HL-60/S4 treated with retinoic acid at 250 ng/mL for 4 days and 3 days (cell line): ENCODE data around the gene ESYT3.

Experiments
- in situ Hi-C: fragments of 300-500 bp; cut with MboI; formaldehyde crosslinking; loops from 2 replicates; pipeline ENCODE4 v1.7.0; 2022; ENCODE audit warnings: low sequenced_read_pairs

ESYT3 gene, protein sequence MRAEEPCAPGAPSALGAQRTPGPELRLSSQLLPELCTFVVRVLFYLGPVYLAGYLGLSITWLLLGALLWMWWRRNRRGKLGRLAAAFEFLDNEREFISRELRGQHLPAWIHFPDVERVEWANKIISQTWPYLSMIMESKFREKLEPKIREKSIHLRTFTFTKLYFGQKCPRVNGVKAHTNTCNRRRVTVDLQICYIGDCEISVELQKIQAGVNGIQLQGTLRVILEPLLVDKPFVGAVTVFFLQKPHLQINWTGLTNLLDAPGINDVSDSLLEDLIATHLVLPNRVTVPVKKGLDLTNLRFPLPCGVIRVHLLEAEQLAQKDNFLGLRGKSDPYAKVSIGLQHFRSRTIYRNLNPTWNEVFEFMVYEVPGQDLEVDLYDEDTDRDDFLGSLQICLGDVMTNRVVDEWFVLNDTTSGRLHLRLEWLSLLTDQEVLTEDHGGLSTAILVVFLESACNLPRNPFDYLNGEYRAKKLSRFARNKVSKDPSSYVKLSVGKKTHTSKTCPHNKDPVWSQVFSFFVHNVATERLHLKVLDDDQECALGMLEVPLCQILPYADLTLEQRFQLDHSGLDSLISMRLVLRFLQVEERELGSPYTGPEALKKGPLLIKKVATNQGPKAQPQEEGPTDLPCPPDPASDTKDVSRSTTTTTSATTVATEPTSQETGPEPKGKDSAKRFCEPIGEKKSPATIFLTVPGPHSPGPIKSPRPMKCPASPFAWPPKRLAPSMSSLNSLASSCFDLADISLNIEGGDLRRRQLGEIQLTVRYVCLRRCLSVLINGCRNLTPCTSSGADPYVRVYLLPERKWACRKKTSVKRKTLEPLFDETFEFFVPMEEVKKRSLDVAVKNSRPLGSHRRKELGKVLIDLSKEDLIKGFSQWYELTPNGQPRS

DNA sequence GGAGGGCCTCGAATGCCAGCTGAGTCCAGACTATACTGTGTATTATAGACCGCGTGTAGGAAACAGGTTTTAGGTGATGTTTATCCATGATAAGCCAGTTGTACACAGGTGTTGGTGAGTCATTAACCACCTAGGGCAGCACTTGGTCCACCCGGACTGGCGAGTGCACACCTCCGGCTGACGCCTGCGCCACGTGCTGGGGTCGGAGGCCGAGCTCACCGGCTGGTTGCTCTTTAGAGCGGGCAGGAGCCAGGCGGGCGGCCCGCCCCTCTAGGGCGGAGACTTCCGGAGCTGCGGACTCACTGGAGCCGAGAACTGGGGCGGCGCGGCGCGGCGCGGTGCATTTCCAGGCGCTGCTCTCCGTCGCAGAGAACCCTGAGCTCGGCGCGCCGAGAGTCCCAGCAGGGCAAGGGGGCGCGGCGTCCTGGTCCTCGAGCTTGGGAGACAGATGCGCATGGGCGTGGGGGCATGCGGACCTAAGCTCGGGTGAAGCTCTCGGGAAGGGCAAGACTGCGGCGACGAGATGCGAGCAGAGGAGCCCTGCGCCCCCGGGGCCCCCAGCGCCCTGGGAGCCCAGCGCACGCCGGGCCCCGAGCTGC is at the start of gene ESYT3:
ESYT3 (plus strand) TSS at position 341 of the 599 bp plus-strand sequence; CDS start at position 524, 183 bp downstream.
- in situ Hi-C loops: no loop called here

DNA sequence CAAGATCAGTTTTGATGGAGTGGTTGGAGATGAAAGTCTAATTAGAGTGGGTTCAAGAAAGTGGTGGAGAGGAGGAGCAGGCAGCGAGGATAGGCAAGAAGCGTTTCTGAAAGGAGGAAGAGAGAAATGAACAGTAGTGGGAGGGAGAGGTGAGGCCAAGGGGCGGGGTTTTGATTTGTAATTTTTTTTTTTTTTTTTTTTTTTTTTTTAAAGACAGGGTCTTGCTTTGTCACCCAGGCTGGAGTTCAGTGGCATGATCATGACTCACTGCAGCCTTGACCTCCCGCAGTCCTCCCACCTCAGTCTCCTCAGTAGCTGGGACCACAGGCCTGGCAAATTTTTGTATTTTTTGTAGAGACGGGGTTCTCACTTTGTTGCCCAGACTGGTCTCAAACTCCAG is 49.4 kb upstream of the ESYT3 start:
- in situ Hi-C loops: no loop called here

DNA sequence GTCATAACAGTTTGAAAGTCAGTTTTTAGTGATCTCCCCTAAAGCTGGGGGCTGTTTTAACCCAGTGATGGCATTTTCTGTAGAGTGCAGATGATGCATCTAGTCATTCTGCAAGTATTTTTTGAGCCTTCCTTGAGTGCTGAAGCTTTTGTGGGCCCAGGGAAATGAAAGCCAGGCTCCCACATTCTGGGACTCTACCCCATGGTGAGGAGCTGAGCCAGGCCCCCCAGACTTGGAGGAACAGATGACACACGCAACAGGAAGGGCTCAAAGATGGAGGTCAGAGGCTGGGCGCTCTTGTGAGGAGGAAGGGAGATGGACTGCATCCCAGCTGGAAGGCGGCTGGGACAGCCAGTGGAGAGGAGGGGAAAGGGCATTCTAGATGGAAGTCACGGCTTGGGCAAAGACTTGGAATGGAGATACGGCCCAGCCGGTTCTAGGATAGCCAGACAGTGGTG is 45.2 kb upstream of the ESYT3 start:
- in situ Hi-C loops: no loop called here

DNA sequence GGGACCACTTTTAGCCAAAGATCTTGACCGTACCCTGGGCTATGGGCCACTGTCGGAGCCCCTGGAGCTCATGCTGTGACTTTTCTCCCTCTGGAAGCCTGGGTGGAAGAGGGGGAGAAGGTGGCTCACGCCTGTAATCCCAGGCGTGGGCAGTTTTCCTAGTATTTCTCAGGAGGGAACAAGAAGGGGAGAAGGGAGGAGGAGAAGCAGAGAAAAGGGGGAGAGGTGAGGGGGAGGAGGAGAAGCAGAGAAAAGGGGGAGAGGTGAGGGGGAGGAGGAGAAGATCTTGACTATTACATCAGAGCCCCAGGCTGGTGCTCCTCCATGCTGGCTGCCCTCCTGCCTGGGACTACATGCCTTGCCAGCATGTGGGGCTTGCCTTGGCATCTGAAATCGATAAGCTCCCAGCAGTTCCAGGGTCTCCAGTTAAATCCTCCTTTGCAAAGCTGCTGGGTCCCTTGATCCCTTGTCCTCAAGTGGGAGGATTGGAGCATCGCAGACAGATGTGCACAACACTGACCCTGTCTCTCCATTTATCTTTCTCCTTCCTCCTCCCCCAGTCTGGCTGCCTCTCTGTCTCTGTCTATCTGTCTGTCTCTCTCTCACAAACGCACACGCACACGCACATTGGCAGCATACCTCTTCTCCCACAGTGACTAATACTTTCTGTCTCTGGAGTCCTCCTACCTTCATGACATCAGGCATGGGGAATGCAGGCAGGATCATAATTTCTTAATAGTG is 44.4 kb upstream of the ESYT3 start:
- in situ Hi-C loops: no loop called here

DNA sequence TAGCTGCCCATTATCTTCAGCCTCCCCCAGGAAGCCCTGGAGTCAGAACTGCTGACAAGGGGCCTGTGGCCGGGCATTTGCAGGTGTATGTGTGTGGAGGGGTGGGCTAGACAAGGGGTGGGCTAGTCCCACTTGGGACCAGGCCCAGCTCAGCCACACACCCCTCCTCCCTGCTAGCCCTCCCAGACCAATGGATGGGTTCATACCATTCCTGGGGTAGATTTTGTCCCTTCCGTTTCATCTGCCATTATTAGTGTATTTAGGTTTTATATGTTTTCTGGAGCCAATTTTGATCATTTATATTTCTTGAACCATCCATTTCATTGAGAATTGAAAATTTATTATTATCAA is 43.9 kb upstream of the ESYT3 start:
- in situ Hi-C loops: no loop called here

DNA sequence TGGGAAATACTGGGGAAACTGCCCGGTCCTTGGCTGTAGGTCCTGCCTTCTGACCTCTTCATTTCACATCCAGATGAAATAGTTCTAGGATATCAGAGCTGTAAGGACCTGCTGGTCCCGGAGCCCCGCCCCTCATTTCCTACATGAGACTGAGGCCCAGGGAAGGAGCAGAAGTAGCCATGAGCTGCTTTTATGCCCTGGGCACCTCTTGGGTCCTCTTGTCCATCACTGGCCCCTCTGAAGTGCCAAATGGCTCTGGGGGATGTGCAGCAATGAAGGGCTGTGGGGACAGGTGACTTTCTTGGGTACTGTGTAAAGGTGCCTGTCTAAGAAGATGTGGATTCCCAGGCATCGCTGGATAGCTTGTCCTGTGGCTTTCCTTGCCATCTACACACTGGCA is 40.3 kb upstream of the ESYT3 start:
- in situ Hi-C loops: no loop called here

DNA sequence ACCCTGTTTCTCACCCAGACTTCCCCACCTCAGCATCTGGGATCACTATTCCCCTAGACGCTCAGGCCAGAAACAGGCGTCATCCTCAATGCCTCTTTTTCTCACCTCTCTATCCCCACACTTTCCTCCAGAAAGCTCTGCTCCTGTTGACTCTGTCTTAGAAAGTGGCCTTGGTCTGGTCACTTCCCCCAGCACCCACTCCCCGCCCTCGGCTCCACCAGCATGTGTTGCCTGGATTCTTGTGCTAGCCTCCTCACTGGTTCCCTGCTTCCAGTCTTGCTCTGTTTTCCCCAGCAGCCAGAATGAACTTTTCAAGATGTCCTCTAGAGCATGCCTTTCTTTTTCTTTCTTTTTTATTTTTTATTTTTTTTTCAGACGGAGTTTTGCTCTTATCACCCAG is 39.7 kb upstream of the ESYT3 start:
- in situ Hi-C loops: no loop called here

DNA sequence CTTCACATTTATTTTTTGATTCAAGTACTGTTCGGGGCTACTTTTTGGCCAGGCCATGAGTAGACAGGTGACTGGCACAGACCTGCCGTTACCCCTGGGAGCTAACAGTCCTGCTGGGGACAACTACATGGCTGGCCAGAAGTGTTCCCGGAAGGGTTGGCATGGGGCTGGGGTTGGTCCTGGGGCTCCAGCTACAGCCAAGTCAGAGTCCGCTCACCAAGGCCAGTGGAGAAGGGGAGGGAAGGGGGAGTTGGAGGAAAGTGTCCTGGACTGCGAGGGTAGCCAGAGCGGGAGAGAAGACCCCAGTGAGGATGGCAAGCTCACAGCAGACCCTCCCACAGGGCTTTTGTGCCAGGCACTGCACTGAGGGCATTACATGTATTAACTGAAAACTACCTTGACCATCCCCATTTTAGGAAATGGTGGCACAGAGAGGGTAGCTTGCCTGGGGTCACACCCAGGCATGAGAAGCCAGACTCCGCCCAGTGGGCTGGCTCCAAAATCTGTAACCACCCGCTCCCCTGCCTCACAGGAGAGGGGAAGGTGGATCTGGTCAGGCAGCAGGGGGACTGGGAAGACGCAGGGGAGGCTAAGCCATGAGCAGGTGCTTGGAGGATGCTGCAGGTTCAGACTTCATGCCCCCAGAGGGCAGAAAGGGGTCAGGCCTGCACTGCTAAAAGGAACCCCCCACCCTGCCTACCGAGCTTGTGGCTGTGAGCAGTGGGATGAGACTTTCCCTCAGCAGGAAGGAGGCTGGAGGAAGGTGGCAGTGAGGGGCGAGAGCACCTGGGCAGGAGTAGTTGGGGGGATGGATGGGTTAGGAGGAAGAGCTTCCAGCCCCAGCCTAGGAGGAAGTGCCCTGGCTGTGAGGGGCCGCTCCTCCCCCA is 38.3 kb upstream of the ESYT3 start:
- in situ Hi-C loops: no loop called here

DNA sequence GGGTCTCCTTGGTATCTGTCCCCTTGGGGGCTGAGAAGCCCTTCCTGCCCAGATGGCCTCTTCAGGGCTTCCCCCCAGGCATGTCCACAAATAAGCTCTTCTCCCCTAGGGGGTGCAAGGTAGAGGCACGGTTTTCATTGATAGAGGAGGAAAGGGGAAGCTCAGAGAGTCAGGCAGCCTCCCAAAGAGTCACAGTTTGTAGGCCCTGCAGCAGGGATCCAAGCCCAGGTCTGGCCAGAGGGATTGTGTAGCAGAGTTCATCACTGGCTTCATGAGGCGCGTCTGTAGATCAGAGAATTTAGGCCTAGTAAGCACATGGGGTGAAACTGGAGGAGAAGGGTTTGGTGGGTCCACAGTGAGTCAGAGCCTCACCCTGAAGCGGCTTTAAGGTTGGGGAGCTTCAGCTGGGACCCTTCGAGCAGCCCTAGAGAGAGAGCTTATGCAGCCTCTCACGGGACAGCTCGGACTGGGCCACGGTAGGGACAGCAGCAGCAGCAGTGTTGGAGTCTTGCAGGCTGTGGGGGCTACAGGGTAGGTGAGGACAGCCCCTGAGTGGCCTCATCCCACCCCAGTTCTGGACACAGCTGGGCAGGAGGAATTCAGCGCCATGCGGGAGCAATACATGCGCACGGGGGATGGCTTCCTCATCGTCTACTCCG is 37.5 kb upstream of the ESYT3 start:
- in situ Hi-C loops: no loop called here

DNA sequence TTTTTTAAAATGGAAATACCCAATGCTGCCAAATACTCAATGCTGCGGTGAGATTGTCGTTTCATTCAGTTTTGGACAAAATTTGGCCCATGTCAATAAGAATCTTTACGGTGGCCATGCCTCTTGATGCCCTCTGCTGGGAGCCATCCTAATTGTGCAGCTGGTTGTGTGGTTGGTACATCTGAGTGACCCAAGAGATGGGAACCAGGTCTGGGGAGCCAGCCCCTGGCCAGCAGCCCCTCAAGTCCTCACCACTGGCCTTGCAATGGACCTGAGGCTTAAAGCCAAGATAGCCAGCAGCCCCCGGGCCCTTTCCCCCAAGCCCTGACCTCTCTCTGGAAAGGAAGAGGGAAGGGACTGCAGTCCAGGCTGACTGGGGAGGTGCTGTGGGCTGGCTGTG is 36.4 kb upstream of the ESYT3 start:
- in situ Hi-C loops: no loop called here

DNA sequence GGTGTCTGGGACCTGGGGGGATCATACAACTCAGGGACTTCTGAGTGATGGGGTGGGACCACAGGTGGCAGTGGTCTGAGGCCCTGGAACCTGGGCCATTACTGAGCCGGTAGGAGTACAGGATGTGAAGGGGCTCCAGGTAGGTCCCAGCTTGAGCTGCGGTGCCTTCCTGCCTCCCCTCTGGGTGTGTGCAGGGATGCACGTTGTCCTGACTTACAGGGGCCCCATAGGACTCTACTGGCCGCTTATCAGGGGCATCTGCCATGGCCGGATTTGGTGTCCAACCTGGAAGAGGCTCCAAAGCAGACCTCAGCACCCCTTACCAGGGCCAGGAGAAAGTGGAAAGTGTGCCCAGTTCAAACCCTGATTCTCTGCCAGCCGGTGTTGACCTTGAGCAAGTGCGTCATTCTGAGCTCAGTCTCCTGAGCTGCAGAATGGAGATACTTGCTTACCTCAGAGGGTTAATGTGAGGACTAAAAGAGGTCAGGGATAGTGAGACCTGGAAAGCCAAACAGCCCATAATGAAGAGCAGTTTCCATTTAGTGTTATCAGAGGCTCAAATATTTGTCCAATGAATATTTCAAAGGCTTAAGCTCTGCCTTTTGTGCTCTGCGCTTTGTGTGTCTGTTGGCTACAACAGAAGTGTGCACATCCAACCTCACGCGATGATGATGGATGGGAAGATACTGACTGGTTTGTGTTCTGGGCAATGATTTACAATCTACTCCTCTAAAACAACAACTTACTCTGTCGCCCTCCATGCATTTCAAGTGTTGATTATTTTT is 35.4 kb upstream of the ESYT3 start:
- in situ Hi-C loops: no loop called here

DNA sequence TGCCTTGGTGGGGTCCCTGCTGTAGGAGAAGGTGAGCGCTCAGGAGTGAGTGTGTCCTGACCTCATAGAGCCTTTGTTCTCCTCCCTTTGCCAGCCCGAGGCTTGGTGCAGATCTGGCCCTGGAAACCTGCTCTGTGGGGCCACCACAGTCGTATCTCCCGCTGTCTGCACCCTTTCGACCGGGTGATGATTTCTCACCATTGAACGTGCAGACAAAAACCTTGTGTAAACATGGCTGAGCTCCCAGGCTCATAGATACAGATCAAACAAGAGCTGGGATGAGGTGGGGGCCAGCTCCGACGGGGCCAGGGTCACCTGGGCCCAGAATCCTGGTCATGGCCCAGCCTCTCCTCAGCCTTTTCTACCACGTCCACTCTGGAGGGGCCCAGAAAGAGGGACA is 34.6 kb upstream of the ESYT3 start:
- in situ Hi-C loops: no loop called here

DNA sequence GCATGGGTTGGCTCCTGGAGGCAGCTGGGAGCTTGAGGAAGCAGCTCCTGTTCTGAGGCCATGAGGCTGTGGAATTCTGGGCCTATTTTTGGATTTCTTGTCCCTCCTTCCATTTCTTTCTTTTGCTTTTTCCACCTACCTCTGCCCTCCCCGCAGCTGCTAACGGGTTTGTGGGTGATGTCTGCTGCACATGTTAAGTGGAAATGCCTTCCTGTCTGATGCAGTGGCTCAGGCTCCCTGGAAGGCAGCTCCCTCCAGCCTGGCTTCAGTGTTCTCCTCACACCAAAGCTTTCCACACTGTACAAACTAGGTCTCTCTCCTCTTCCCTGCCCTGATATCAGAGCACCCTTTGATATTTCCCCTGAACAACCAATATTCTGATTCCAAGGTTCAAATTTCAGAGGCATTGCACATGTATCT is 33.8 kb upstream of the ESYT3 start:
- in situ Hi-C loops: no loop called here

DNA sequence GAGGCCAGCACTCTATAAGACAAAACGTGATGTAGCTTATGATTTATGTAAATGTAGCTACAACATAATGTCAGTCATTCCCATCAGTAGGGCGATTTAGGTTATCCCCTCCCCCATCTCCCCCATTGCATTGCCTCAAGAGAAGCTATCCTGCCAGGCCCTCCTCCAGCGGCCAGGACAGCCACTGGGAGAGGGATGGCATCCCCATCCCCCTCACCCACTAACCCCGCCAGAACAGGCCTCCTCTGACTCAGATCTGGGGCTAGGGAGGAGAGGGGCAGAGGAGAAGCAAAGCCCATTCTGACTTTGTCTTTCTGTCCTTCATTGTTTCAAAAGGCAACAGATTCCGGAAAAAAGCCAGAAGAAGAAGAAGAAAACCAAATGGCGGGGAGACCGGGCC is 32.6 kb upstream of the ESYT3 start:
- in situ Hi-C loops: no loop called here

DNA sequence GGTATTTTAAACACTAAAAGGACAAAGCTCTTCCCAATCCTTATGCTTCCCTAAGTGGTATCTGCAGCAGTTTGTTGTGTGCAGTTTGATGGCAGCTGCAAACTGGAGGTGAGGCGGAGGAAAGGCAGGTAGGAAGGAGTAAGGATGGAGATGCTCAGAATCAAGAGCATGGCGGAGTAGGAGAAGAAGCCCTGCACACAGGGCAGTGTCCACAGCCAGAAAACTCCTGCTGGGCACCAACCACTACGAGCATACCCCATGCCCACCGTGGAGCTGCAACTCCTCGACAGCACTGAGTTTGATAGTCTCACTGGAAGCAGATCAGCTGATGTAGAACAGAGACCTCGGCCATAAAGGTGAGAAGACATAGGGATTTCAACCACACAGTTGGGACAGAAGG is 30.3 kb upstream of the ESYT3 start:
- in situ Hi-C loops: no loop called here

DNA sequence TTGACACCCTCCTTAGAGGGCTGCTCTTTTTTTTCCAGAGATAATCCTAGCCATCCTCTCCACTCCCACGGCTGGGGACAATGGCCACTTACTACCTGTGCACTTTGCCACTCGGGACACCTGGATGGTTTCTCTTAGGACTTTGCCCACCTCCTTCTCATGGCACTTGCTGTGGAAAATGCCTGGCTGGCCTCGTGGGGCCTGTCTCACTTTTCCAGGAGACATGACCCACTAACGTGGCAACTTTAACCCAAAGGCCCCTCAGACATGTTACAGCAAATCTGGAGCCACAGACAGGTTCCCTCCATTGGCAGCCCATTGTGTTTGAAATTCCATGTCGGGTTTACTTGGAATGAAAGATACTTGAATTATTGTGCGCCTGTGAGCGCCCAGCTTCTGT is 29.4 kb upstream of the ESYT3 start:
- in situ Hi-C loops: no loop called here

DNA sequence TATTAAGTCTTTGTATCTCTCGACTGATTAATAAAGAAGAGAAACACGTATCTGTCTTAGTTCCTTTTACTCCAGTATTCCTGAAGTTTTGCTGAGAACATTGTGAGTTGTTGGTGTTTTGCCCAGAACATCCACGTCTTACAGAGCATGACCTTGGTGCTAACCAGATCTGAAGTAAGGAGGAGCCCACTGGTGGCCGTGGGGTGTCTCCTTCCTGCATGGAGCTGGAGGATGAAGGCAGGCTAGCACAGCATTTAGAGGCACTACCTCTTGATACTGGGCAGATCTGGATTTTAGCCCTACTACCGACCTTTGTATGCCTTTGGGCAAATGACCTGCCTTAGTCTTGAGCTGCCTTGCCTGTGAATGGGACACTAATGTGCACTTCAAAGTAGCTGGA is 28.9 kb upstream of the ESYT3 start:
- in situ Hi-C loops: no loop called here

DNA sequence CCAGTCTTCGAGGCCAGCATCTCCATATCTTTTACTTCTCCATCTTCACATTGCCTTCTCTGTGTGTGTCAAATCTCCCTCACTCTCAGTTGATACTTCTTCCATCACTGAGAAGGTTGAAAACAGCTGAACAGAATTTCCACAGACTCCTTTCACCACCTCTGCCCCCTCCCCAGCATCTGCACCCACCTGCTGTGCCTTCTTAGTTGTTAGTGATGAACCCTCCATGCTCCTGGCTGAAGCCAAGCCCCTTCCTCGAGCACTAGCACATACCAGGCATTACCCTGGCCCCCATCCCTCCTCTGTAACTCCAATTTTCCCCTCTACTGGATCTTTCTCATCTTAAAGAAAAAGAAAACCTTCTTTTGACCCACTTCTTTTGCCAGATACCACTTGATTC is 27.8 kb upstream of the ESYT3 start:
- in situ Hi-C loops: no loop called here
